Mesothelial cell of epicardium (in vitro differentiated cells): Measurements from ENCODE around the gene BNC2. TPM values are rescaled to one million over a fixed set of nuclear protein-coding genes. Genes with fewer than 3 reads are reported as not detected.

ENCODE experiments used
- DNase-seq, 2 experiments: peaks; one replicate each; pipeline ENCODE4 v3.0.0; 2021; ENCODE audit warnings: low spot score in 2 of 2; ENCODE audit not compliant: unreplicated experiment in 2 of 2
- H3K27ac Mint-ChIP-seq: 2 replicates; pipeline ENCODE4 v1.8.0; 2021; ENCODE audit warnings: mixed read lengths
- H3K27me3 Mint-ChIP-seq: 2 replicates; pipeline ENCODE4 v1.8.0; 2021; ENCODE audit warnings: low read depth, mixed read lengths
- H3K36me3 Mint-ChIP-seq: 2 replicates; pipeline ENCODE4 v1.8.0; 2021; ENCODE audit warnings: mixed read lengths
- H3K4me1 Mint-ChIP-seq: 2 replicates; pipeline ENCODE4 v1.8.0; 2021; ENCODE audit warnings: mixed read lengths
- H3K4me3 Mint-ChIP-seq: 2 replicates; pipeline ENCODE4 v1.8.0; 2021; ENCODE audit warnings: mild to moderate bottlenecking, moderate library complexity, mixed read lengths
- H3K9me3 Mint-ChIP-seq: 2 replicates; pipeline ENCODE4 v1.8.0; 2021; ENCODE audit warnings: mixed read lengths
- total RNA-seq: library from RNA; stranded (reverse); gene quantifications from 3 replicates; pipeline ENCODE4 v1.2.1, GENCODE V29; 2021
- TF ChIP-seq, protein P1 (sequence below): fragments of 200-600 bp; sonication (generic); IDR thresholded peaks from one replicate; pipeline ENCODE4 v1.5.0; 2021; ENCODE audit warnings: antibody characterized with exemption; ENCODE audit not compliant: unreplicated experiment

The BNC2 gene
- total RNA-seq, 1 donor from 2014 or later = 45.1 TPM

DNA sequence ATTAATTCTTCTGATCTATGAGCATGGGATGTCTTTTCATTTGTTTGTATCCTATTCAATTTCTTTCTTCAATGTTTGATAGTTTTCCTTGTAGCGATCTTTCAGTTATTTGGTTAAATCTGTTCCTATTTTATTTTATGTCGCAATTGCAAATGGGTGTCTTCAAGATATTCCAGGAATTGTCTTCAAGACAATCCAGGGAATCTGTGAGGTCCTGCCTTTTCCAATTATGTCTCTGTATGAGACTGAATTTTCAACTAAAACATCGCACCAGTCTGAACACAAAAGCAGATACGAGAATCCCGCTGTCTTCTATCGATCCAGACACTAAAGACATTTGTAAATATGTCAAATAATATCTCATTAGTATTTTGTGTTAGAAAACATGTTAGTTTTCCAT lies 485.5 kb downstream of the BNC2 start:
- Mint-ChIP-seq H3K9me3 (peaks cover 19% of the 10 kb centered on the region), H3K27ac (no peak overlapping the region), H3K36me3 (peaks cover 10% of the 10 kb centered on the region), H3K4me3 (no peak overlapping the region), H3K4me1 (no peaks in the 10 kb centered on the region), H3K27me3 (no peaks in the 10 kb centered on the region)
- no peak for DNase-seq
- TF ChIP-seq, protein P1, sequence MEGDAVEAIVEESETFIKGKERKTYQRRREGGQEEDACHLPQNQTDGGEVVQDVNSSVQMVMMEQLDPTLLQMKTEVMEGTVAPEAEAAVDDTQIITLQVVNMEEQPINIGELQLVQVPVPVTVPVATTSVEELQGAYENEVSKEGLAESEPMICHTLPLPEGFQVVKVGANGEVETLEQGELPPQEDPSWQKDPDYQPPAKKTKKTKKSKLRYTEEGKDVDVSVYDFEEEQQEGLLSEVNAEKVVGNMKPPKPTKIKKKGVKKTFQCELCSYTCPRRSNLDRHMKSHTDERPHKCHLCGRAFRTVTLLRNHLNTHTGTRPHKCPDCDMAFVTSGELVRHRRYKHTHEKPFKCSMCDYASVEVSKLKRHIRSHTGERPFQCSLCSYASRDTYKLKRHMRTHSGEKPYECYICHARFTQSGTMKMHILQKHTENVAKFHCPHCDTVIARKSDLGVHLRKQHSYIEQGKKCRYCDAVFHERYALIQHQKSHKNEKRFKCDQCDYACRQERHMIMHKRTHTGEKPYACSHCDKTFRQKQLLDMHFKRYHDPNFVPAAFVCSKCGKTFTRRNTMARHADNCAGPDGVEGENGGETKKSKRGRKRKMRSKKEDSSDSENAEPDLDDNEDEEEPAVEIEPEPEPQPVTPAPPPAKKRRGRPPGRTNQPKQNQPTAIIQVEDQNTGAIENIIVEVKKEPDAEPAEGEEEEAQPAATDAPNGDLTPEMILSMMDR = no peak

DNA sequence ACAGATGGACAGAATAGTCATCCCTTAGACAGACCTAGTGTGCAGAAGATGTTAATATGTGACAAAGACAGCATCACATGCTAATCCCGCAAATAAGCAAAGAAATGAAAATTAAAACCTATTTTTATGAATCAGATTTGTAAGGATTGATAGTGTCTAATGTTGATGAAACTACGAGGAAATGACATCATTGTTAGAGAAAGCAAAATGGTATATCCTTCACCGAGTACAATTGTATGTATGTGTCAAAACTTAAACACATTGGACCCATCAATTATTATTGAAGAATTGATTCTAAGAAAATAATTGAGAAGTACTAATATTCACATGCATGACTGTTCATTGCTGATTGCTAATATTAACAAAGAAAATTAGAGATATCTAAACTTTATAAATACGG lies 493.2 kb downstream of the BNC2 start:
- H3K4me3 Mint-ChIP-seq = no peak overlapping the region

DNA sequence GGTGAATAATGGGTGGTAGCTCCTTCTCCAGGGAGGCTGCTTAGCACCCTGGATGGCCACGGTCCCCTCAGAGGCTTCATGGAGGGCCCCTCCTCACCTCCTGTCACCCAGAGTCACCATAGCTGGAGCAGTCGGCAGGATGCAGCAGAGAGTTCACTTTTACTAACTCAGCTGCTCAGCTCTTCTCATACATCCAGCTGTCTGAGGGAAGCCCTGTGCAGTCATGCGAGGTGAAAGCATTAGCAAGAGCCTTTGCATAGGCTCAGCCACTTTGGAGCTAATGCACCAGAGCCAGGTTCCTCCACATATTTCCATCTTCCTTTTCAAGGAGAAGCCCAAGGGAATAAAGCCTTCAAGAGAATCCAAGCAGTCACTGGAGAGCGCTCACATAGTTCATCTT lies 499.2 kb downstream of the BNC2 start:
- Mint-ChIP-seq H3K27ac (no peak overlapping the region), H3K27me3 (peaks cover 1% of the 10 kb centered on the region), H3K4me1 (peaks cover 2% of the 10 kb centered on the region), H3K9me3 (peaks cover 6% of the 10 kb centered on the region), H3K4me3 (no peak overlapping the region), H3K36me3 (no peaks in the 10 kb centered on the region)
- no peak for DNase-seq
- TF ChIP-seq, protein P1 = no peak

More for the DNA sequence above, 493.2 kb downstream of the BNC2 start:
- DNase-seq = no peak
- H3K27ac Mint-ChIP-seq = no peak overlapping the region
- no peaks in the 10 kb centered on the region for H3K36me3 Mint-ChIP-seq
- TF ChIP-seq, protein P1 = no peak
- H3K9me3 Mint-ChIP-seq = peaks cover 12% of the 10 kb centered on the region
- no peaks in the 10 kb centered on the region for H3K27me3 Mint-ChIP-seq
- no peaks in the 10 kb centered on the region for H3K4me1 Mint-ChIP-seq

DNA sequence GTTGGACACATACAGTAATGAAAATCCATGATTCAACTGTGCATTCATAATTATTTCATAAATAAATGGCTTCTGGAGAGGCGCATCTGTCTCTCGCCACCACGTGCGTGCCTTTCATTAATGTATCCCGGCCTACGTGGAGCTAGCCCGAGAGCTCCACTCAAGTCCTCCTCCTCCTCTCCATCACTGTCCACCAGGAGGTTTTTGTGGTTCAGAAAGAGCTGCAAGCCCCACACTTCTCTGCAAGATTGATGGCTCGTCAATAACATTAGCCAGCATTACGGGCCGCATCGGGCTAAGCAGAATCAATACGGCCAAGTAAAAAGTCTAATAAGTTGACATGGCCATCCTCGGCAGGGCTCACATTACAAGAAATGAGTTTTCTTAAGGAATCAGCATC lies 499.8 kb downstream of the BNC2 start:
- Mint-ChIP-seq H3K9me3 (peaks cover 8% of the 10 kb centered on the region), H3K36me3 (no peaks in the 10 kb centered on the region), H3K27me3 (peaks cover 1% of the 10 kb centered on the region), H3K4me1 (peaks cover 2% of the 10 kb centered on the region), H3K27ac (no peak overlapping the region), H3K4me3 (no peak overlapping the region)
- DNase-seq = no peak
- TF ChIP-seq, protein P1 = no peak

DNA sequence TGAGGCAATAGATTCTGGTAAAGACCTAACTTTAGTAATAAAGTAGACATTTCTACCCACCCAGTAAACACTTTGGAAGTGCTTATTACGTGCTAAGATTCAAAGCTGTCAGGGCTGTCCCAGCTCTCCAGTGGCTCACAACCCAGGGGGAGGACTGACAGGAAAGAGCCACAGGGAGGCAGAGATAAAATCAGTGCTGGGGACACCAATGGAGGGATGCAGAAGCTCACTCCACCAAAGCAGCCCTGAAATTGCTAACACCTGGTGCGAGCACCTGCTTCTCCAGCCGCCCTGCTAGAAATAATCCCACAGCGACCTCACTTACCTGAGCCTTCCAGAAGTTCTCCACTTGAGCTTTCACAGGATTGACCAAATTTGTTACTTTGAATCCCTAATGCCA lies 501.0 kb downstream of the BNC2 start:
- H3K27ac Mint-ChIP-seq = no peak overlapping the region
- H3K4me3 Mint-ChIP-seq = no peak overlapping the region
- peaks cover 8% of the 10 kb centered on the region for H3K4me1 Mint-ChIP-seq
- H3K36me3 Mint-ChIP-seq = no peaks in the 10 kb centered on the region
- TF ChIP-seq, protein P1 = no peak
- DNase-seq = no peak
- peaks cover 1% of the 10 kb centered on the region for H3K27me3 Mint-ChIP-seq
- peaks cover 7% of the 10 kb centered on the region for H3K9me3 Mint-ChIP-seq
